ENCODE data around the gene SRGAP3. TPM values are rescaled to one million over a fixed set of nuclear protein-coding genes. Genes with fewer than 3 reads are reported as not detected.

Gene SRGAP3
- total and polyA plus RNA-seq, 10 of the 15 experiments (the other 5 are each of a cell fraction or from before 2014, with no cell fraction given): 0.32 to 1.7 (median 0.99) TPM

DNA sequence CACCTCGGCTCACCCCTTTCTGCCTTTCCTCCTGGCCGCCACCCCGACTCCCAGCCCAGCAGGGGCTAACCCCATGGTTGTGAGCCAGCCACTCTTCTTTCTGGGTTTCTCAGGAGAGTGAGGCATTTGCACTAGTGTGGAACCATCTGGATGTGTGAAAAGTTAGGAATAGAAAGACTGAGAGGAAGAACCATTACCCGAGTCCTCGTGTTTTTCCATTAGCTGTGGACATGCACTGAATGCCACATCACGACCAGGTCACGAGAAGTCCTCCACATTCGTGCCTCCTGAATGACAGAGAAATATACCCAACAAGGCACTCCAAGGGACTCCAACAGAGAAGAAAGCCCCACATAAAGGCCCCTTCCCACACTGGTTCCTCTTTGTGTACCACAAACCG is 268.1 kb downstream of the SRGAP3 start:
- BruUV-seq (replicated peaks): no TSS peak
- DNase-seq (ENCODE audit: low read depth, low spot score) (no peak), ATAC-seq (no peak), FAIRE-seq (no peak)
- POLR2A ChIA-PET: no interaction called here
- peaks cover 0 to 2% of the 10 kb centered on the region in 2 experiments; a peak in 3 of 4 replicates for H3K27me3 ChIP-seq (replicated peaks in 1 of 2; ENCODE audit: control insufficient read depth in 2 of 2, insufficient read depth in 2 of 2, low read length in 1 of 2)
- CTCF ChIA-PET: interaction anchor here (2.3 kb wide), 1 partner anchor 9 kb away, joined by 7 read pairs; no protein-coding TSS in a partner anchor
- H4K20me1 ChIP-seq (ENCODE audit: control insufficient read depth, insufficient read depth): no peaks in the 10 kb centered on the region
- RAD21 ChIA-PET (ENCODE audit: unreplicated experiment): no interaction called here
- H3K36me3 ChIP-seq (ENCODE audit: control insufficient read depth in 2 of 2, insufficient read depth in 2 of 2, low read length in 1 of 2): no peaks in the 10 kb centered on the region
- no peak overlapping the region for H3K27ac ChIP-seq (ENCODE audit: control insufficient read depth, insufficient read depth)
- intact Hi-C loops (cut with micrococcal nuclease; ENCODE audit: unreplicated experiment) (no loop called here), in situ Hi-C loops (cut with MboI) (no loop called here)
- WGBS (ENCODE audit: insufficient coverage, insufficient replicate concordance, low lambda C conversion rate, missing lambda C conversion rate): 38% methylated on average over 9 of the region's 9 CpGs
- no peak overlapping the region for H3K4me3 ChIP-seq
- no peaks in the 10 kb centered on the region; the same call in 2 of the 3 replicates for H3K9me3 ChIP-seq (replicated peaks; ENCODE audit: control insufficient read depth, insufficient read depth, low read length)
- H3K4me1 ChIP-seq (ENCODE audit: control insufficient read depth, insufficient read depth, low read length): no peaks in the 10 kb centered on the region
- no peak overlapping the region for H2AFZ ChIP-seq (ENCODE audit: control insufficient read depth, low read depth, low read length)
- SMC1A ChIA-PET (ENCODE audit: uncharacterized antibody, unreplicated experiment): no interaction called here
- H3K9ac ChIP-seq (ENCODE audit: control insufficient read depth, insufficient read depth, low read length): no peak overlapping the region
- H3K79me2 ChIP-seq (ENCODE audit: control insufficient read depth, insufficient read depth, low read length): no peaks in the 10 kb centered on the region
- H3K4me2 ChIP-seq (ENCODE audit: control insufficient read depth, insufficient read depth): no peak overlapping the region
- TF ChIP-seq NFYB (IDR thresholded peaks at IDR 0.05; ENCODE audit: insufficient read depth, low read depth, low read length) (no peak), EGR1 (IDR thresholded peaks at IDR 0.05; ENCODE audit: borderline replicate concordance in 1 of 2, low read depth in 2 of 2, low read length in 2 of 2) (no peak), RFX5 (IDR thresholded peaks at IDR 0.05; ENCODE audit: low read depth, low read length) (no peak), MYC (IDR thresholded peaks at IDR 0.05; ENCODE audit: insufficient read depth, insufficient read length, insufficient replicate concordance, low read length, severe bottlenecking) (no peak), TCF12 (IDR thresholded peaks at IDR 0.05; ENCODE audit: low read depth, low read length) (no peak), SMAD1 (IDR thresholded peaks at IDR 0.05; ENCODE audit: low read depth, partially characterized antibody) (no peak), BMI1 (IDR thresholded peaks at IDR 0.05; ENCODE audit: borderline replicate concordance) (no peak), EED (IDR thresholded peaks at IDR 0.05; ENCODE audit: low read depth) (no peak), RELA (IDR thresholded peaks at IDR 0.05; ENCODE audit: borderline replicate concordance, partially characterized antibody) (no peak), ATF7 (IDR thresholded peaks at IDR 0.05; ENCODE audit: low read depth) (no peak), MYB (IDR thresholded peaks at IDR 0.05; ENCODE audit: borderline replicate concordance, low read depth, low read length) (no peak), POU2F2 (IDR thresholded peaks at IDR 0.05; ENCODE audit: borderline replicate concordance, low read depth, low read length) (no peak)
- TF ChIP-seq, protein P1, sequence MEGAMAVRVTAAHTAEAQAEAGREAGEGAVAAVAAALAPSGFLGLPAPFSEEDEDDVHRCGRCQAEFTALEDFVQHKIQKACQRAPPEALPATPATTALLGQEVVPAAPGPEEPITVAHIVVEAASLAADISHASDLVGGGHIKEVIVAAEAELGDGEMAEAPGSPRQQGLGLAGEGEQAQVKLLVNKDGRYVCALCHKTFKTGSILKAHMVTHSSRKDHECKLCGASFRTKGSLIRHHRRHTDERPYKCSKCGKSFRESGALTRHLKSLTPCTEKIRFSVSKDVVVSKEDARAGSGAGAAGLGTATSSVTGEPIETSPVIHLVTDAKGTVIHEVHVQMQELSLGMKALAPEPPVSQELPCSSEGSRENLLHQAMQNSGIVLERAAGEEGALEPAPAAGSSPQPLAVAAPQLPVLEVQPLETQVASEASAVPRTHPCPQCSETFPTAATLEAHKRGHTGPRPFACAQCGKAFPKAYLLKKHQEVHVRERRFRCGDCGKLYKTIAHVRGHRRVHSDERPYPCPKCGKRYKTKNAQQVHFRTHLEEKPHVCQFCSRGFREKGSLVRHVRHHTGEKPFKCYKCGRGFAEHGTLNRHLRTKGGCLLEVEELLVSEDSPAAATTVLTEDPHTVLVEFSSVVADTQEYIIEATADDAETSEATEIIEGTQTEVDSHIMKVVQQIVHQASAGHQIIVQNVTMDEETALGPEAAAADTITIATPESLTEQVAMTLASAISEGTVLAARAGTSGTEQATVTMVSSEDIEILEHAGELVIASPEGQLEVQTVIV (IDR thresholded peaks at IDR 0.05; ENCODE audit: borderline replicate concordance, partially characterized antibody): no peak
- TF ChIP-seq, protein P2, sequence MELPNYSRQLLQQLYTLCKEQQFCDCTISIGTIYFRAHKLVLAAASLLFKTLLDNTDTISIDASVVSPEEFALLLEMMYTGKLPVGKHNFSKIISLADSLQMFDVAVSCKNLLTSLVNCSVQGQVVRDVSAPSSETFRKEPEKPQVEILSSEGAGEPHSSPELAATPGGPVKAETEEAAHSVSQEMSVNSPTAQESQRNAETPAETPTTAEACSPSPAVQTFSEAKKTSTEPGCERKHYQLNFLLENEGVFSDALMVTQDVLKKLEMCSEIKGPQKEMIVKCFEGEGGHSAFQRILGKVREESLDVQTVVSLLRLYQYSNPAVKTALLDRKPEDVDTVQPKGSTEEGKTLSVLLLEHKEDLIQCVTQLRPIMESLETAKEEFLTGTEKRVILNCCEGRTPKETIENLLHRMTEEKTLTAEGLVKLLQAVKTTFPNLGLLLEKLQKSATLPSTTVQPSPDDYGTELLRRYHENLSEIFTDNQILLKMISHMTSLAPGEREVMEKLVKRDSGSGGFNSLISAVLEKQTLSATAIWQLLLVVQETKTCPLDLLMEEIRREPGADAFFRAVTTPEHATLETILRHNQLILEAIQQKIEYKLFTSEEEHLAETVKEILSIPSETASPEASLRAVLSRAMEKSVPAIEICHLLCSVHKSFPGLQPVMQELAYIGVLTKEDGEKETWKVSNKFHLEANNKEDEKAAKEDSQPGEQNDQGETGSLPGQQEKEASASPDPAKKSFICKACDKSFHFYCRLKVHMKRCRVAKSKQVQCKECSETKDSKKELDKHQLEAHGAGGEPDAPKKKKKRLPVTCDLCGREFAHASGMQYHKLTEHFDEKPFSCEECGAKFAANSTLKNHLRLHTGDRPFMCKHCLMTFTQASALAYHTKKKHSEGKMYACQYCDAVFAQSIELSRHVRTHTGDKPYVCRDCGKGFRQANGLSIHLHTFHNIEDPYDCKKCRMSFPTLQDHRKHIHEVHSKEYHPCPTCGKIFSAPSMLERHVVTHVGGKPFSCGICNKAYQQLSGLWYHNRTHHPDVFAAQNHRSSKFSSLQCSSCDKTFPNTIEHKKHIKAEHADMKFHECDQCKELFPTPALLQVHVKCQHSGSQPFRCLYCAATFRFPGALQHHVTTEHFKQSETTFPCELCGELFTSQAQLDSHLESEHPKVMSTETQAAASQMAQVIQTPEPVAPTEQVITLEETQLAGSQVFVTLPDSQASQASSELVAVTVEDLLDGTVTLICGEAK (IDR thresholded peaks at IDR 0.05; ENCODE audit: borderline replicate concordance): no peak
- TF ChIP-seq, protein P3, sequence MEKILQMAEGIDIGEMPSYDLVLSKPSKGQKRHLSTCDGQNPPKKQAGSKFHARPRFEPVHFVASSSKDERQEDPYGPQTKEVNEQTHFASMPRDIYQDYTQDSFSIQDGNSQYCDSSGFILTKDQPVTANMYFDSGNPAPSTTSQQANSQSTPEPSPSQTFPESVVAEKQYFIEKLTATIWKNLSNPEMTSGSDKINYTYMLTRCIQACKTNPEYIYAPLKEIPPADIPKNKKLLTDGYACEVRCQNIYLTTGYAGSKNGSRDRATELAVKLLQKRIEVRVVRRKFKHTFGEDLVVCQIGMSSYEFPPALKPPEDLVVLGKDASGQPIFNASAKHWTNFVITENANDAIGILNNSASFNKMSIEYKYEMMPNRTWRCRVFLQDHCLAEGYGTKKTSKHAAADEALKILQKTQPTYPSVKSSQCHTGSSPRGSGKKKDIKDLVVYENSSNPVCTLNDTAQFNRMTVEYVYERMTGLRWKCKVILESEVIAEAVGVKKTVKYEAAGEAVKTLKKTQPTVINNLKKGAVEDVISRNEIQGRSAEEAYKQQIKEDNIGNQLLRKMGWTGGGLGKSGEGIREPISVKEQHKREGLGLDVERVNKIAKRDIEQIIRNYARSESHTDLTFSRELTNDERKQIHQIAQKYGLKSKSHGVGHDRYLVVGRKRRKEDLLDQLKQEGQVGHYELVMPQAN (conservative IDR thresholded peaks at IDR 0.05): no peak
